Activated CD8-positive, alpha-beta memory T cell treated with anti-CD3 and anti-CD28 coated beads, Interleukin-2, amount 50 U/mL, for 48 hours (primary cell): ENCODE results near the gene CDC14A.
A peak's percentile ranks its signal among the peaks of the same experiment; 100 is the strongest.
"Not testable (repeated sequence)": the region's sequence is repeated elsewhere in the genome, so short reads cannot be mapped to it uniquely, and the experiment has no call there.

Experiments
- DNase-seq: peaks from one replicate; pipeline ENCODE4 v3.0.0-alpha.2; 2020

Gene CDC14A

GRCh38 chr1:100352267-100353070, at the start of gene CDC14A:
Gene CDC14A (plus strand): TSS chr1:100352506. CDS start chr1:100352955, 449 bp downstream.
- peak; percentile 89 for DNase-seq

- no peak for DNase-seq
These were observed 49.6 kb upstream of the CDC14A start for GRCh38 chr1:100302739-100303138.

GRCh38 chr1:100304227-100304626, 48.1 kb upstream of the CDC14A start:
- no peak for DNase-seq

GRCh38 chr1:100304921-100305320, 47.4 kb upstream of the CDC14A start:
- DNase-seq: no peak

- DNase-seq: no peak
These were observed 46.4 kb upstream of the CDC14A start for GRCh38 chr1:100305954-100306353.

- DNase-seq: no peak
These were observed 45.5 kb upstream of the CDC14A start for GRCh38 chr1:100306735-100307313.

GRCh38 chr1:100308777-100309176, 43.5 kb upstream of the CDC14A start:
- DNase-seq: no peak

- DNase-seq: no peak
These were observed 42.4 kb upstream of the CDC14A start for GRCh38 chr1:100309863-100310262.

GRCh38 chr1:100313382-100313781, 38.9 kb upstream of the CDC14A start:
- no peak for DNase-seq

GRCh38 chr1:100316622-100317021, 35.7 kb upstream of the CDC14A start:
- DNase-seq: no peak

- DNase-seq: no peak
These were observed 31.8 kb upstream of the CDC14A start for GRCh38 chr1:100320311-100321099.

GRCh38 chr1:100321100-100321493, 31.2 kb upstream of the CDC14A start:
- no peak for DNase-seq

GRCh38 chr1:100321506-100321905, 30.8 kb upstream of the CDC14A start:
- DNase-seq: no peak

- no peak for DNase-seq
These were observed 29.7 kb upstream of the CDC14A start for GRCh38 chr1:100322436-100323211.

- DNase-seq: no peak
These were observed 28.7 kb upstream of the CDC14A start for GRCh38 chr1:100323419-100324106.

GRCh38 chr1:100325415-100326324, 26.6 kb upstream of the CDC14A start:
- no peak for DNase-seq

- DNase-seq: not testable (repeated sequence)
These were observed 26.0 kb upstream of the CDC14A start for GRCh38 chr1:100326325-100326670.

GRCh38 chr1:100328133-100328532, 24.2 kb upstream of the CDC14A start:
- DNase-seq: no peak

- not testable (repeated sequence) for DNase-seq
These were observed 21.2 kb upstream of the CDC14A start for GRCh38 chr1:100331146-100331545.

- no peak for DNase-seq
These were observed 20.0 kb upstream of the CDC14A start for GRCh38 chr1:100332331-100332730.

GRCh38 chr1:100335436-100335835, 16.9 kb upstream of the CDC14A start:
- no peak for DNase-seq
